HEK293T (cell line): ENCODE data around the gene CFAP54.

ENCODE experiments used
- BHLHE40 ChIP-seq: fragments of 450-650 bp; IDR thresholded peaks from 2 replicates; pipeline ENCODE4 v1.6.1; 2016; ENCODE audit warnings: mild to moderate bottlenecking, moderate library complexity, borderline replicate concordance
- ELF4 ChIP-seq: fragments of 450-650 bp; IDR thresholded peaks from 2 replicates; pipeline ENCODE4 v1.6.1; 2017; ENCODE audit warnings: antibody characterized with exemption
- FOXA1 ChIP-seq: fragments of 450-650 bp; IDR thresholded peaks from 2 replicates; pipeline ENCODE4 v1.6.1; 2016; ENCODE audit warnings: mild to moderate bottlenecking
- FOXM1 ChIP-seq: fragments of 450-650 bp; IDR thresholded peaks from 2 replicates; pipeline ENCODE4 v1.6.1; 2017; ENCODE audit warnings: mild to moderate bottlenecking, borderline replicate concordance
- HDGF ChIP-seq: fragments of 450-650 bp; IDR thresholded peaks from 2 replicates; pipeline ENCODE4 v1.6.1; 2017; ENCODE audit warnings: antibody characterized with exemption, borderline replicate concordance
- LEF1 ChIP-seq: fragments of 450-650 bp; IDR thresholded peaks from 2 replicates; pipeline ENCODE4 v1.6.1; 2017; ENCODE audit warnings: mild to moderate bottlenecking, borderline replicate concordance
- PKNOX1 ChIP-seq: fragments of 450-650 bp; IDR thresholded peaks from 2 replicates; pipeline ENCODE4 v1.6.1; 2016
- SP1 ChIP-seq: fragments of 450-650 bp; IDR thresholded peaks from 2 replicates; pipeline ENCODE4 v1.6.1; 2017
- TARDBP ChIP-seq: fragments of 450-650 bp; IDR thresholded peaks from 2 replicates; pipeline ENCODE4 v1.6.1; 2016
- ZNF384 ChIP-seq: fragments of 450-650 bp; IDR thresholded peaks from 2 replicates; pipeline ENCODE4 v1.6.1; 2016

- TF ChIP-seq BHLHE40 (no peak), HDGF (no peak), TARDBP (no peak), FOXA1 (no peak), ZNF384 (no peak), ELF4 (no peak), FOXM1 (no peak), PKNOX1 (no peak), LEF1 (no peak), SP1 (no peak)
Observed at GRCh38 chr12:96710127-96710745, 220.9 kb downstream of the CFAP54 start.
